Peyer's patch (tissue), 4 donors: ENCODE data around the gene DRD2.

Experiments
- CTCF ChIP-seq, 6 experiments: fragments of 450-650 bp in 4 of 6; fragments of 200-600 bp in 2 of 6; sonication (generic) in 1 of 6; IDR thresholded peaks; one replicate each; pipeline ENCODE4 v1.5.1; 2017 to 2019; ENCODE audit warnings: antibody characterized with exemption in 6 of 6, mild to moderate bottlenecking in 3 of 6, moderate library complexity in 1 of 6
- POLR2A ChIP-seq, 2 donors: fragments of 450-650 bp; IDR thresholded peaks; one replicate each; pipeline ENCODE4 v1.5.1; 2017; ENCODE audit warnings: antibody characterized with exemption in 2 of 2, mild to moderate bottlenecking in 2 of 2, moderate library complexity in 2 of 2

- TF ChIP-seq POLR2A (IDR thresholded peaks at IDR 0.05) (no peak), CTCF (IDR thresholded peaks at IDR 0.05) (no peak)
Observed at GRCh38 chr11:113370634-113371033, 104.6 kb downstream of the DRD2 start.
